GM18867 (cell line): ENCODE data around the gene DHRS1.
"Not testable (repeated sequence)": the region's sequence is repeated elsewhere in the genome, so short reads cannot be mapped to it uniquely, and the experiment has no call there.

Experiments
- ATAC-seq: cut with Tn5 transposase; IDR thresholded peaks from one replicate; pipeline ENCODE4 v1.9.1; 2021; ENCODE audit warnings: mild to moderate bottlenecking, moderate library complexity; ENCODE audit not compliant: unreplicated experiment

Gene DHRS1

DNA sequence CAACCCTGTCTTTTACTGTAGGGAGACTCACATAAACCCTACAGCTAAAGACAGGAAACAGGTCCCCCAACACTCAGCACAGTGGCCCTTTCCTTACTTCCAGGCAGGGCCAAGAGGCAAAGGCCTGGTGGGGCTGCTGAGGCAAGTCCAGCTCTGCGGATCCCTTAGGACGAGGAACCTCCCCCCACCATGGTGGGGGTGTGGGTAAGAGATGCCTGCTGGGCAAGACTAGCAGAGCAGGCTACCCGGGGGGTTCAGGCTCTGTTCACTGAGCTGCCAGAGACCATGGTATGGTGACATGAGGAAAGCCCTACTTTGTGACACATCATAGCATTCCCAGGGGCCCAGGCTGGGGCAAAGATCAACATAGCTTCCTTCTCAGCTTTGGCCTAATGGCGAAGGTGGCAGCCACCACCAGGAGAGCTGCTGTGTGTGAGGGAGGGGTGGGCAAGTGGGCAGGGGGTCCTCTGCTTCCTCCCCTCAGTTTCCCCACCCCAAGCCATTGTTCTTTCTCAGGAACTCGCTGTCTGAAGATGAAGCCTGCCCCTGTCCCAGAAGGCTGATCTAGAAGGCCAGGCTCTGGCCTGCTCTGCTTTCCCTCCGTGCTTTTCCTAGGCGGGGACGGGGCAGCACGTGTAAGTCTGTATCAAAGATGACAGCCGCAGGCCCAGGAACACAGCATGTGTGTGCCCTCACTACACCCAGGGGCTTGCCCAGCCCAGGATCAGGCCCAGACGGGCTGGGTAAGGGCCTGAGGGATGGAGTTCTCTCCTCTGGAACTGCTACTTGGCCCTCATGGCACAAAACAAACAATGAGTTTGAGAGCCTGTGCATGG, 47.1 kb downstream of the DHRS1 start:
- no peak for ATAC-seq

DNA sequence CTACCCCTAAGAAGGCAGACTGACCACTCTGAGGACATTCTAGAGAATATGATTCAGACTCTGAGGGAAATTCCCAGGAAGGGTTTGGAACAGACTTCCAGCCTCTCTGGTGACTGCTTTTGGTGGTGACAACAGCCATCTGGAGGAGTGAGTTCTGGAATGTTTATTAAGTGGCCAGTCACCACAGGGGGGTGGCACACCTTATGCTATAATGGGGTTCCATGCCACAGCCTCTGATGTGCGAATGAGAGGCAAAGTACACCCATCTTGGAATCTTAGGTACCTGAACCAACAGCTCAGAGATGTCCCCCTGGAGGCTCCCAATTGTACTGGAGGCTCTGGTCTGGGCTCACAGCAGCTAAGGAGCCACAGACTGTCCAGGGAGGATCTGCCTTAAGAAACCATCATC, 47.7 kb downstream of the DHRS1 start:
- ATAC-seq: no peak

- ATAC-seq: no peak
These were observed 49.2 kb downstream of the DHRS1 start for GRCh38 chr14:24250354-24250753.

DNA sequence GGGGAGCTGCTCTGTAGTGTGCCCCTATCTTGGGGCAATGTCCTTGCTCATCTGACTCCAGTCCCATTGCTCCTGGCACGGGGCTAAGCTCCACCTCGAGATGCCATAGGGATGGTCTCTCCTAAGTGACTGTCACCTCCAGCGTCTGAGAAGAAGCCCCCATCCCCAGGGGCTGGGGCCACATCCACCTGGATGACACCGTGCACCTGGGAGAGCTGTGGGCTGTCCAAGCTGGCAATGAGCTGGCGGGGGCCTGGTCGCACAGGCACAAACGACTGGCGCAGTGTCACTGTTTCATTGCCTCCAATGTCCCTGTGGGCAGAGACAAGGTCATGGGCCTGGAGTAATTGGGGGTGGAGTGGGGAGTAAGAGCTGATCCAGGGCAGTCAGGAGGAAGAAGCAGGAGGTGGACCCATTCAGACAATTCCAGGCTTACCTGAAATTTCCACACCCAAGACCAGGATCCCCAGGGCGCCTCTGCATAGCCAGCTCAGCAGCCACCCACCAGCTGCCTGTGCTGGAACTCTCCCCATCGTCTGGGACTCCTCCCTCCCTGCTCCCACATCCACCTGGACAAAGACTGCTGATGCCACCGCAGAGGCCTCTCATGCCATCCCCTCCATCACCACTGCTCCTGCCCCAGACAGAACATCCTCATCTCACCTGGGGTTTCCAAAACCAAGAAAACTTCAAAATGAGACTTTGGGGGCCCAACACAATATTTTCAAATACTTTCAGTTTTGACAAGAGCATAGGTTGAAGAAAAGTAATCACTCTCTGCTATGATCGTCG, 50.2 kb downstream of the DHRS1 start:
- ATAC-seq: no peak

DNA sequence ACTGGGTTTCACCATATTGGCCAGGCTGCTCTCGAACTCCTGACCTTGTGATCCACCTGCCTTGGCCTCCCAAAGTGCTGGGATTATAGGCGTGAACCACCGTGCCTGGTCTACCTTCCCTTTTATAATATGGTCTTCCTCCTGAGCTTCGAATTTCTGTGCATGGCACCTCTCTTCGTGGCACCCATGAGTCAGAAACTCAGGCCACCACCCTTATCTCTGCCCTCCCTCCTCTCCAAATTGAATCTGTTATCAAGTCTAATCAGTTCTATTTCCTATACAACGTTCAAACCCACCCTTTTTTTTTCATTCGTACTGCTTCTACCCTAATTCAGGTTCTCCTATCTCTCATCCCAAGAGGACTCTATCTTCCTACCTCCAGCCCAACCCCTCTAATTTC, 52.2 kb downstream of the DHRS1 start:
- ATAC-seq: no peak

DNA sequence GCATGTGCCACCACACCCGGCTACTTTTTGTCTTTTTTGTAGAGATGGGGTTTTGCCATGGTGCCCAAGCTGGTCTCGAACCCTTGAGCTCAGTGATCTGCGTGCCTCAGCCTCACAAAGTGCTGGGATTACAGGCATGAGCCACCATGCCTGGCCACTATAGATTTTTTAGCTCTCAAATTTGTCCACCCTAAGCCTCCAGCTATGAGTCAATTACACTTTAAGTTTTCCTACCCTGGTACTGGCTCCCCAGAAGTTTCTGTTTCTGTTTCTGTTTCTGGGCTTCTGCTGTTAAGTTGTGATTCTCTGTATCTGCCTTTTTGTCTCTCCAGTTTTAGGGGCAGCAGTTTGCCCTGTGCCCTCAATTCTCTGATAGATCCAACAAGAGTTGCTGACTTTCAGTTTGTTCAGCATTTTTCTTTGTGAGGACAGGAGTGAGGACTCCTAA, 52.8 kb downstream of the DHRS1 start:
- peak; percentile 29 for ATAC-seq

DNA sequence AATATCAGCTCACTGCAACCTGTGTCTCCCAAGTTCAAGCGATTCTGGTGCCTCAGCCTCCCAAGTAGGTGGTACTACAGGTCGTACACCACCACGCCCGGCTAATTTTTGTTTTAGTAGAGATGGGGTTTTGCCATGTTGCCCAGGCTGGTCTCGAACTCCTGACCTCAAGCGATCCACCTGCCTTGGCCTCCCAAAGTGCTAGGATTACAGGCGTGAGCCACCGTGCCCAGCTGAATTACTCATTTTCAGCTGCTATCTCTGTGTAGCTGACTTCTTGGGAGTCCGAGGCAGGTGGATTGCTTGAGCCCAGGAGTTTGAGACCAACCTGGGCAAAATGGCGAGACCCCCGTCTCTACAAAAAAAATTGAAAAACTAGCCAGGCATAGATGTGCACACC, 54.2 kb downstream of the DHRS1 start:
- ATAC-seq: not testable (repeated sequence)

- no peak for ATAC-seq
These were observed 56.2 kb downstream of the DHRS1 start for GRCh38 chr14:24243336-24243836.

DNA sequence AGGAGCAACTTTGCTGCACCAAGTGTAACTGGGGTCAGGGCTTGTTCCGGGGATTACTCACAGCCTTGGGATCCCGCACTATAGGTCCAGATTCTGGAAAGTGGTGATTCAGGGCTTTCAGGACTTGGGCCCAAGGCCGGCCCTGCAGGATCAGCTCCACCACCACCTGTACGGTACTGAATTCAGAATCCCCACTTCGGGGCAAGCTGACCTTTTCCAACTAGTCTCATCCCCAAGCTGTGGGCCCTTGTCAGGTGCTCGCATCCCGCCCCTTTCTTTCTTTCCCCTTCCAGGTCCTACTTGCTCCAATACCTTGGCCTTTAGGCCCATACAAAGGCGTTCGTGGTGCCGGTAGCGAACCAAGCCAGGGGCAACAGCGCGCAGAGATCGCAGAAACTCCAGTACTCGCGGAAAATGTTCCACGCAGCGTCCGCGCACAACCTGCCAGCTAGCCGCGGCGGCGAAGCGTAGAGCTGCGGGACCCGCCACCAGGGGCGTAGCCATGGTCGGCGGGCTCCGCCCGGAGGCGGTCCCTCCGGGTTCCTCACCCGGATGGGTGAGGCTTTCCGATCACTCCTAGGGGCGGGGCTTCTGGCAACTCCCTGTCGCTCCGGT, 57.6 kb downstream of the DHRS1 start:
- ATAC-seq: peak; percentile 81
